Mucosa of descending colon (tissue), 3 donors: Measurements from ENCODE around the gene SRP68. TPM values are rescaled to one million over a fixed set of nuclear protein-coding genes. Genes with fewer than 3 reads are reported as not detected.

ENCODE experiments used
- ATAC-seq: fragments of 200-7000 bp; cut with Tn5 transposase; one replicate; pipeline ENCODE4 v1.9.1; 2020; ENCODE audit warnings: mild to moderate bottlenecking, moderate library complexity
- DNase-seq, 3 donors: peaks; one replicate each; pipeline ENCODE4 v3.0.0-alpha.2; 2020
- H3K36me3 ChIP-seq: fragments of 200-600 bp; one replicate; pipeline ENCODE4 v1.8.0; 2021; ENCODE audit warnings: low read depth, mild to moderate bottlenecking
- H3K4me1 ChIP-seq: fragments of 200-600 bp; one replicate; pipeline ENCODE4 v1.8.0; 2021; ENCODE audit warnings: low read depth, mild to moderate bottlenecking
- H3K4me3 ChIP-seq: fragments of 200-600 bp; one replicate; pipeline ENCODE4 v1.8.0; 2021; ENCODE audit warnings: mild to moderate bottlenecking
- H3K9me3 ChIP-seq: fragments of 200-600 bp; one replicate; pipeline ENCODE4 v1.8.0; 2021; ENCODE audit warnings: mild to moderate bottlenecking
- CTCF ChIP-seq: fragments of 200-600 bp; IDR thresholded peaks from one replicate; pipeline ENCODE4 v1.8.0; 2022; ENCODE audit warnings: antibody characterized with exemption, mild to moderate bottlenecking
- intact Hi-C, 2 donors: fragments of 100-400 bp; cut with DNase I in 1 of 2; cut with micrococcal nuclease in 1 of 2; formaldehyde crosslinking; loops; one replicate each; pipeline versions ENCODE4 v1.11.0 to v1.11.1; 2022; cut with DNase I, micrococcal nuclease
- total RNA-seq, 3 donors: library from RNA; stranded (reverse); fragmentation: NEBNext Ultra II Directional in 2 of 3; extraction: Animal tissue kit (Norgen Biotek cat#: 25700) in 2 of 3; gene quantifications; one replicate each; pipeline versions ENCODE4 v1.2.1 to v1.2.4, GENCODE V29; 2021 to 2023
- donor health status: DM: no; HTN: no; CAD: no; lungs with moderate emphysema.
- donor health status: DM: no; HTN: no; CAD: no.
- donor health status: DM: no; HTN: yes; CAD: no.

The SRP68 gene
- total RNA-seq, 3 donors from 2014 or later, result 47.3 to 86.6 (median 53.0) TPM

GRCh38 chr17:76111956-76112355, 39.6 kb upstream of the SRP68 start:
- Histone ChIP-seq H3K36me3 (no peaks in the 10 kb centered on the region), H3K9me3 (no peaks in the 10 kb centered on the region), H3K4me1 (no peaks in the 10 kb centered on the region), H3K4me3 (no peak overlapping the region)
- no peak for ATAC-seq
- no peak for TF ChIP-seq CTCF
- no peak for DNase-seq
- intact Hi-C loops, result no loop called here

GRCh38 chr17:76107509-76107908, 35.2 kb upstream of the SRP68 start:
- Histone ChIP-seq H3K36me3 (no peaks in the 10 kb centered on the region), H3K4me3 (no peak overlapping the region), H3K4me1 (peaks cover 7% of the 10 kb centered on the region), H3K9me3 (no peaks in the 10 kb centered on the region)
- no peak for DNase-seq
- TF ChIP-seq CTCF, result no peak
- intact Hi-C loops, result no loop called here
- ATAC-seq, result no peak

- Histone ChIP-seq H3K4me3 (no peak overlapping the region), H3K4me1 (peaks cover 10% of the 10 kb centered on the region), H3K9me3 (no peaks in the 10 kb centered on the region), H3K36me3 (no peaks in the 10 kb centered on the region)
- ATAC-seq (no peak), DNase-seq (no peak)
- TF ChIP-seq CTCF, result no peak
- intact Hi-C loops, result no loop called here
These were observed 34.4 kb upstream of the SRP68 start for GRCh38 chr17:76106703-76107102.

GRCh38 chr17:76104896-76105231, 32.5 kb upstream of the SRP68 start:
- Histone ChIP-seq H3K4me3 (no peak overlapping the region), H3K36me3 (no peaks in the 10 kb centered on the region), H3K4me1 (peaks cover 10% of the 10 kb centered on the region), H3K9me3 (no peaks in the 10 kb centered on the region)
- ATAC-seq (no peak), DNase-seq (no peak)
- TF ChIP-seq CTCF, result no peak
- intact Hi-C loops, result no loop called here

- Histone ChIP-seq H3K36me3 (no peaks in the 10 kb centered on the region), H3K4me1 (peaks cover 10% of the 10 kb centered on the region), H3K4me3 (no peak overlapping the region), H3K9me3 (no peaks in the 10 kb centered on the region)
- intact Hi-C loops, result no loop called here
- no peak for ATAC-seq
- peak in 1 of 3 donors; percentile 61 for DNase-seq
- TF ChIP-seq CTCF, result no peak
These were observed 32.0 kb upstream of the SRP68 start for GRCh38 chr17:76104140-76104895.
